ENCODE measurements around the gene SUSD2. TPM values are rescaled to one million over a fixed set of nuclear protein-coding genes. Genes with fewer than 3 reads are reported as not detected.

SUSD2 gene
- total RNA-seq, 1 donor from 2014 or later: 3.2 TPM

DNA sequence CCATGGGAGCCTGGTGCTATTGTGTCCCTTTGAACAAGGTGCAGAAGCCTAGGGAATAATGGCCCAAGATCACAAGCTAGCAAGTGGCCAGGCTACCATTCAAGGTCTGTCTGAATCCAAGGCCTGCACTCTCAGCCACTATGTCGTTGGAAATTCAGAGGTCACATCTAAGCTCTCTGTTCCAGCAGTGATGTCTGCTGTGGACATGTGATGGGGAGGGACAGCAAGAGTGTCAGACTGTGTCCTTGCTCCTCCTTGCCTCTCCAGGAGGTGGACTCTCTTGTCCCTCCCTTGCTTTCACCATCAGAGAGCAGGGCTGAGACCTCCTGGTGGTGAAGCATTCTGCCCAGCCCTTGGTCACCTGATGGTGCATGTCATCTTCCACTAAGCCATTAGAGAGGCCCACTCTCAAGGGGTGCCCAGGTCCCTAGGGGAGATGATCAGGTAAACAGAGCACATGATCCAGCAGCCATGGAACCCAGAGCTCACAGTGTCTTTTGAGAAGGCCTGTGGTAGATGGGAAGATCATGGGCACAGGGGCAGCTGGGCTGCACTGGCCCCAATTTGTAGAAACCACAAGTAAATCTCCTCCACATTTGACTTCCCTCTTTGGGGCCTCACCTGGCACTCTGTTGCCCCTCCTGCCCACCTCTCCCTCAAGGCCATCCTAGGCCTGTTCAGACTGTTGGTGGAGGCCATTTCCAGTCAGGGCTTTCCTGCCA lies 37.1 kb upstream of the SUSD2 start:
- H3K36me3 ChIP-seq: no peaks in the 10 kb centered on the region
- TF ChIP-seq, protein P1, sequence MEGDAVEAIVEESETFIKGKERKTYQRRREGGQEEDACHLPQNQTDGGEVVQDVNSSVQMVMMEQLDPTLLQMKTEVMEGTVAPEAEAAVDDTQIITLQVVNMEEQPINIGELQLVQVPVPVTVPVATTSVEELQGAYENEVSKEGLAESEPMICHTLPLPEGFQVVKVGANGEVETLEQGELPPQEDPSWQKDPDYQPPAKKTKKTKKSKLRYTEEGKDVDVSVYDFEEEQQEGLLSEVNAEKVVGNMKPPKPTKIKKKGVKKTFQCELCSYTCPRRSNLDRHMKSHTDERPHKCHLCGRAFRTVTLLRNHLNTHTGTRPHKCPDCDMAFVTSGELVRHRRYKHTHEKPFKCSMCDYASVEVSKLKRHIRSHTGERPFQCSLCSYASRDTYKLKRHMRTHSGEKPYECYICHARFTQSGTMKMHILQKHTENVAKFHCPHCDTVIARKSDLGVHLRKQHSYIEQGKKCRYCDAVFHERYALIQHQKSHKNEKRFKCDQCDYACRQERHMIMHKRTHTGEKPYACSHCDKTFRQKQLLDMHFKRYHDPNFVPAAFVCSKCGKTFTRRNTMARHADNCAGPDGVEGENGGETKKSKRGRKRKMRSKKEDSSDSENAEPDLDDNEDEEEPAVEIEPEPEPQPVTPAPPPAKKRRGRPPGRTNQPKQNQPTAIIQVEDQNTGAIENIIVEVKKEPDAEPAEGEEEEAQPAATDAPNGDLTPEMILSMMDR (IDR thresholded peaks at IDR 0.05; ENCODE audit: borderline replicate concordance): no peak
- intact Hi-C loops (cut with micrococcal nuclease): no loop called here
- DNase-seq: no peak
- H3K27ac ChIP-seq (replicated peaks): peak overlapping the region; percentile 91
- H3K27me3 ChIP-seq (ENCODE audit: low read depth): no peaks in the 10 kb centered on the region
- peaks cover 99% of the 10 kb centered on the region for H3K4me1 ChIP-seq
- H3K4me3 ChIP-seq: no peak overlapping the region
- H3K9me3 ChIP-seq (replicated peaks): no peaks in the 10 kb centered on the region

DNA sequence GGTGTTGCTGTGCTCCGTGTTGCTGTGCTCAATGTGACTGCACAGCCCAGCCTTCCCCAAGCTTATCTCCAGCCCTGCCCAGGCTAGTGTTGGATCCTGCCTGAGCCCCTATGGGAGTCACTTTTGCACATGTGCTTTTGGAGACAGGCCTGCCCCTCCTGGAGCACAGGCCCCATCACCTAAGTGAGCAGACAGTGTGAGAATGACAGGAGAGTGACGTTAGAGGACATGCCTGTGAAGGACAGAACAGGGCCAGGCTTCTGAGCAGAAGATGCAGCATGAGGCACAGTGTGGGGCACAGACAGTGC lies 36.6 kb upstream of the SUSD2 start:
- peak overlapping the region; percentile 91 for H3K27ac ChIP-seq (replicated peaks)
- no peaks in the 10 kb centered on the region for H3K36me3 ChIP-seq
- no peaks in the 10 kb centered on the region for H3K27me3 ChIP-seq (ENCODE audit: low read depth)
- intact Hi-C loops (cut with micrococcal nuclease): no loop called here
- peaks cover 97% of the 10 kb centered on the region for H3K4me1 ChIP-seq
- no peaks in the 10 kb centered on the region for H3K9me3 ChIP-seq (replicated peaks)
- DNase-seq: peak; percentile 53
- TF ChIP-seq, protein P1 (IDR thresholded peaks at IDR 0.05; ENCODE audit: borderline replicate concordance): no peak
- H3K4me3 ChIP-seq: no peak overlapping the region

DNA sequence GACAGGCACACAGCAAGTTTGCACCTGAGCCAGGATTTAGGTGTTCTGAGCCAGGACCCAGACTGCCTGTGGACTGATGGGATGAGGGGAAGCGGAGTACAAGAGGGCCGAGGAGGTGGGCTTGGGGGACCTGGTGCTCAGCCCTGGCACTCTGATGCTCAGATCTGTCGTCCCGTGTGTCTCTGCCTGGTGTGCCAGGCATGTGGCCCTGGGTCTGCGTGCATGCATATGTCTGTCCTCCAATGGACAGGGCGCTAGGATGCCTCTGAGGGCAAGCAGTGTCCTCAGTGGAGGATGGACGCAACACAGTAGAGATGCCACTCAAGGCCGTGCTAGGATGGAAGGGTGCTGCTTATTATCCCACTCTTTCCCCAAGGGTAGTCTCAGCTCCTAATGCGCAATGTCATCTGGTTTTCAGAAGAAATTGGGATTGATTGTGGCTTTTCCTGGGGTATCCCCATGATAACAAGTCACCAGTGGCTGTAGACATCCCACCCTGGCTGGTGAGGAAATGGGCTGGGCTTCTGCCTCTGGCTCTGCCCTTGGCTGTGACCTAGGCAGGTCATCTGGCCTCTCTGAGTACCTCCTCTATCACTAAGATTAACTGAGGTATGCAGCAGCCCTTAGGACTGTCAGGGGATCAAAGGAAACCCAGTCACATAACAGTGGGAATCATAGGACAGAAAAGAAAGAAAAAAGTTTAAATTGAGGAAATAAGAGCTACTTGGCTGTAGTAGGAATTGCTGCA lies 35.7 kb upstream of the SUSD2 start:
- H3K4me1 ChIP-seq: peaks cover 96% of the 10 kb centered on the region
- TF ChIP-seq, protein P1 (IDR thresholded peaks at IDR 0.05; ENCODE audit: borderline replicate concordance): no peak
- no peak overlapping the region for H3K4me3 ChIP-seq
- peak overlapping the region; percentile 91 for H3K27ac ChIP-seq (replicated peaks)
- no peaks in the 10 kb centered on the region for H3K27me3 ChIP-seq (ENCODE audit: low read depth)
- no peaks in the 10 kb centered on the region for H3K9me3 ChIP-seq (replicated peaks)
- no peak for DNase-seq
- intact Hi-C loops (cut with micrococcal nuclease): no loop called here
- H3K36me3 ChIP-seq: no peaks in the 10 kb centered on the region

DNA sequence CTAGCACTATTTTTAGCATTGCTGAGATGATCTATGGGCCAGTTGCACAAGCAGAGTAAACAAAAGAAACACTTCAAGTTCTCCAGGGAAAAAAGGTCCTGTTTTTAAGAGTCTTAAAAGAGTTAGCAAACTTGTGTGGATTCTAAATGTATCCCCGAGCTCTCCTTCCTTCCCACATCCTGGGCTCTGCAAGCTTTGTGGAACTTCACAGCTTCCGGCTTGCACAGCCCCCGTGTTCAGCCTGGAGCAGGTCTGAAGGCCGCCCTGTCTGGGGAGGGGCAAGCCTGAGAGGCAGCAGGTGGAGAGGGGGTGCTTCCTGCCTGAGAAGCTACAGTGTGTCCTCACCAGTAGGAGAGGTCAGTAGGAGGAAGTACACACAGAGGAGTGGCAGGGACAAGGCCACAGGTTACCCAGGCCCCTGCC lies 35.1 kb upstream of the SUSD2 start:
- Histone ChIP-seq H3K4me3 (no peak overlapping the region), H3K4me1 (peaks cover 92% of the 10 kb centered on the region), H3K27ac (replicated peaks) (peak overlapping the region; percentile 91), H3K27me3 (ENCODE audit: low read depth) (no peaks in the 10 kb centered on the region), H3K36me3 (no peaks in the 10 kb centered on the region), H3K9me3 (replicated peaks) (no peaks in the 10 kb centered on the region)
- intact Hi-C loops (cut with micrococcal nuclease): no loop called here
- TF ChIP-seq, protein P1 (IDR thresholded peaks at IDR 0.05; ENCODE audit: borderline replicate concordance): no peak
- no peak for DNase-seq

DNA sequence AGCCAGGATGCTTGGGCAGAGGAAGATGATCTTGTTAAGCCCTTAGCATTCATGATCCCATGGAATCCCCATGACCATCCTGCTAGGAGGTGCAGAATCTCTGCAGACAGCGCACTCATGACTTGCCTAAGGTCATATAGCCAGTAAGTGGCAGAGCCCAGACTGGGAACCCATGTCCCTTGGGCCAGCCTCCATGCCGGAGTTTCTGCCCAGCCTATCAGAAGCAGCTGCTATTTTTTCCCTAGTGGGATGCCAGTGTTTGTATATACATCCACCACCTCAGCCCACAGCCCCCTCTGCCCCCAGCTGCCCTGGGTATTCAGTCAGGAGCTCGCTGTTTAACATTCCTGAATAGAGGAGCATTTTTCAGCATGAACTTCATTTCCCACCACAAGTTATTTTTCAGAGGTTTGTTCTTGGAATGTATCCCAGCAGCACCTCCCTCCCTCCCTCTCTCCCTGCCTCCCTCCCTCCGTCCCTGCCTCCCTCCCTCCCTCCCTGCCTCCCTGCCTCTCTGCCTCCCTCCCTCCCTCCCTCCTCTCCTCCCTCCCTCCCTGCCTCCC lies 34.4 kb upstream of the SUSD2 start:
- DNase-seq: peak; percentile 45
- no peaks in the 10 kb centered on the region for H3K36me3 ChIP-seq
- TF ChIP-seq, protein P1 (IDR thresholded peaks at IDR 0.05; ENCODE audit: borderline replicate concordance): no peak
- peak overlapping the region; percentile 91 for H3K27ac ChIP-seq (replicated peaks)
- intact Hi-C loops (cut with micrococcal nuclease): no loop called here
- no peaks in the 10 kb centered on the region for H3K27me3 ChIP-seq (ENCODE audit: low read depth)
- peaks cover 86% of the 10 kb centered on the region for H3K4me1 ChIP-seq
- H3K4me3 ChIP-seq: no peak overlapping the region
- H3K9me3 ChIP-seq (replicated peaks): no peaks in the 10 kb centered on the region
